OCI-LY7 (cell line): ENCODE data around the gene PLEKHA5. TPM values are rescaled to one million over a fixed set of nuclear protein-coding genes. Genes with fewer than 3 reads are reported as not detected.
"Not testable (repeated sequence)": the region's sequence is repeated elsewhere in the genome, so short reads cannot be mapped to it uniquely, and the experiment has no call there.

Experiments used
- BruUV-seq: library from RNA; stranded (reverse); fragments of 400-500 nt; replicated peaks from 2 replicates; lab custom pipeline; 2021; lab: Mats Ljungman, UMichigan
- CTCF ChIA-PET: fragments of 300-600 bp; sonication (Branson Sonifier 250); formaldehyde crosslinking; loops from one replicate; lab custom pipeline; 2022; ENCODE audit warnings: antibody characterized with exemption; ENCODE audit not compliant: unreplicated experiment; lab: Charles Lee
- POLR2A ChIA-PET: fragments of 300-600 bp; sonication (Branson Sonifier 250); formaldehyde crosslinking; loops from one replicate; lab custom pipeline; 2022; ENCODE audit warnings: antibody characterized with exemption; lab: Charles Lee
- DNase-seq: peaks from one replicate; pipeline ENCODE4 v3.0.0-alpha.2; 2015; ENCODE audit warnings: low spot score
- H2AFZ ChIP-seq: fragments of 200-600 bp; sonication (generic), shearing (Covaris generic); 2 replicates; pipeline ENCODE4 v1.6.1; 2014; ENCODE audit warnings: mild to moderate bottlenecking, antibody characterized with exemption, low read length, moderate library complexity
- H3K27ac ChIP-seq: fragments of 200-600 bp; sonication (generic); 2 replicates; pipeline ENCODE4 v1.5.1; 2014; ENCODE audit warnings: mixed run types, low read depth, mild to moderate bottlenecking, moderate library complexity, low read length, inconsistent platforms; ENCODE audit not compliant: poor library complexity, severe bottlenecking
- H3K36me3 ChIP-seq: fragments of 200-600 bp; sonication (generic); 2 replicates; pipeline ENCODE4 v1.6.1; 2014; ENCODE audit warnings: mild to moderate bottlenecking, antibody characterized with exemption, low read length, moderate library complexity, mixed read lengths; ENCODE audit not compliant: insufficient read depth
- H3K4me1 ChIP-seq: fragments of 200-600 bp; sonication (generic); 2 replicates; pipeline ENCODE4 v1.5.1; 2014; ENCODE audit warnings: mild to moderate bottlenecking, low read length; ENCODE audit not compliant: insufficient read depth, poor library complexity, severe bottlenecking
- H3K4me2 ChIP-seq: fragments of 200-600 bp; sonication (generic); 2 replicates; pipeline ENCODE4 v1.6.1; 2014; ENCODE audit warnings: mild to moderate bottlenecking, low read length
- H3K4me3 ChIP-seq: fragments of 200-600 bp; sonication (generic); 2 replicates; pipeline ENCODE4 v1.5.1; 2014; ENCODE audit warnings: mild to moderate bottlenecking, low read depth, low read length; ENCODE audit not compliant: poor library complexity, severe bottlenecking
- H3K79me2 ChIP-seq: fragments of 200-600 bp; sonication (generic); 2 replicates; pipeline ENCODE4 v1.6.1; 2016; ENCODE audit warnings: low read depth, mild to moderate bottlenecking, low read length, moderate library complexity, mixed read lengths; ENCODE audit not compliant: insufficient read depth
- H3K9me2 ChIP-seq: fragments of 200-600 bp; sonication (generic); 2 replicates; pipeline ENCODE4 v1.6.1; 2016; ENCODE audit warnings: mild to moderate bottlenecking, low read length, mixed read lengths; ENCODE audit not compliant: insufficient read depth
- H3K9me3 ChIP-seq: fragments of 200-600 bp; sonication (generic); 2 replicates; pipeline ENCODE4 v1.6.1; 2014; ENCODE audit warnings: mild to moderate bottlenecking, mixed run types, low read length, mixed read lengths
- H4K20me1 ChIP-seq: fragments of 200-600 bp; sonication (generic); 2 replicates; pipeline ENCODE4 v1.6.1; 2014; ENCODE audit warnings: mild to moderate bottlenecking, antibody characterized with exemption, low read length, moderate library complexity, mixed read lengths; ENCODE audit not compliant: insufficient read depth
- CTCF ChIP-seq: fragments of 200-600 bp; sonication (generic); conservative IDR thresholded peaks from 2 replicates; pipeline ENCODE4 v1.5.1; 2014; ENCODE audit warnings: mild to moderate bottlenecking, antibody characterized with exemption, low read length, moderate library complexity, mixed read lengths
- EZH2phosphoT487 ChIP-seq: fragments of 200-600 bp; sonication (generic); IDR thresholded peaks from 2 replicates; pipeline ENCODE4 v1.6.1; 2018; ENCODE audit warnings: low read depth, borderline replicate concordance, mild to moderate bottlenecking, mixed run types, antibody characterized with exemption, low read length, moderate library complexity, mixed read lengths
- intact Hi-C: fragments of 100-400 bp; cut with micrococcal nuclease; formaldehyde crosslinking; loops from one replicate; pipeline ENCODE4 v1.10.0; 2022; ENCODE audit not compliant: unreplicated experiment
- total RNA-seq, 2 experiments: library from RNA; depleted of rRNA in 1 of 2; stranded (reverse); fragments of >200 nt in 1 of 2; shearing (Covaris generic) in 1 of 2; gene quantifications; 2 replicates each; pipeline ENCODE4 v1.2.3, GENCODE V29; 2014 to 2022

Gene PLEKHA5
- total RNA-seq, 2 experiments from 2014 or later = 2.7 TPM; not detected in 1

GRCh38 chr12:19390051-19390598 is 260.6 kb downstream of the PLEKHA5 start:
- Histone ChIP-seq H2AFZ (no peak overlapping the region), H3K9me2 (no peaks in the 10 kb centered on the region), H3K27ac (no peak overlapping the region), H3K4me3 (no peak overlapping the region), H3K9me3 (no peaks in the 10 kb centered on the region), H3K4me1 (no peaks in the 10 kb centered on the region), H3K79me2 (no peaks in the 10 kb centered on the region), H3K4me2 (no peak overlapping the region), H3K36me3 (no peaks in the 10 kb centered on the region), H4K20me1 (no peaks in the 10 kb centered on the region)
- intact Hi-C loops = no loop called here
- no peak for DNase-seq
- TF ChIP-seq CTCF = no peak
- no peak for TF ChIP-seq EZH2phosphoT487
- CTCF ChIA-PET = no interaction called here
- BruUV-seq = no TSS peak
- POLR2A ChIA-PET = interaction anchor here (0.7 to 1.1 kb wide), 4 partner anchors 9 to 1110 kb away, joined by 3 read pairs; no protein-coding TSS in a partner anchor

- H3K27ac ChIP-seq, H3K79me2 ChIP-seq, H4K20me1 ChIP-seq, intact Hi-C loops, H3K9me3 ChIP-seq, H3K36me3 ChIP-seq, POLR2A ChIA-PET, H3K4me3 ChIP-seq, H3K9me2 ChIP-seq, BruUV-seq, DNase-seq, H2AFZ ChIP-seq, H3K4me1 ChIP-seq, H3K4me2 ChIP-seq, CTCF ChIA-PET: not testable (repeated sequence)
These were observed 263.1 kb downstream of the PLEKHA5 start for GRCh38 chr12:19392644-19393043.

GRCh38 chr12:19394385-19394784 is 264.9 kb downstream of the PLEKHA5 start:
- no peak overlapping the region for H3K27ac ChIP-seq
- no peaks in the 10 kb centered on the region for H3K79me2 ChIP-seq
- no peak overlapping the region for H2AFZ ChIP-seq
- no peak overlapping the region for H3K4me2 ChIP-seq
- ChIA-PET POLR2A (interaction anchor here (0.7 kb wide), 1 partner anchor 320 kb away, joined by 3 read pairs; no protein-coding TSS in a partner anchor), CTCF (no interaction called here)
- H3K36me3 ChIP-seq = no peaks in the 10 kb centered on the region
- BruUV-seq = no TSS peak
- no peaks in the 10 kb centered on the region for H3K9me2 ChIP-seq
- intact Hi-C loops = no loop called here
- TF ChIP-seq EZH2phosphoT487 = no peak
- no peak for TF ChIP-seq CTCF
- DNase-seq = no peak
- no peaks in the 10 kb centered on the region for H3K9me3 ChIP-seq
- no peak overlapping the region for H3K4me3 ChIP-seq
- H4K20me1 ChIP-seq = no peaks in the 10 kb centered on the region
- H3K4me1 ChIP-seq = no peaks in the 10 kb centered on the region
